Spleen (tissue), 11 donors: ENCODE measurements around the gene TBL3. TPM values are rescaled to one million over a fixed set of nuclear protein-coding genes. Genes with fewer than 3 reads are reported as not detected.

Experiments
- DNase-seq: peaks from one replicate; pipeline ENCODE4 v3.0.0-alpha.2; 2020
- H3K27ac ChIP-seq, 8 donors: fragments of 200-600 bp; sonication (generic) in 7 of 8; 1 replicate in 4 of 8; 2 replicates in 4 of 8; pipeline versions ENCODE4 v1.5.0 to v1.8.0; 2016 to 2021; ENCODE audit warnings: inconsistent platforms in 4 of 8, mild to moderate bottlenecking in 4 of 8, moderate library complexity in 1 of 8
- H3K27me3 ChIP-seq, 7 donors: fragments of 200-600 bp; sonication (generic) in 6 of 7; replicated peaks in 1 of 7; 1 replicate in 4 of 7; 2 replicates in 3 of 7; pipeline versions ENCODE4 v1.5.0 to v1.8.0; 2016 to 2021; ENCODE audit warnings: inconsistent platforms in 3 of 7, mild to moderate bottlenecking in 1 of 7
- H3K36me3 ChIP-seq, 6 donors: fragments of 200-600 bp; sonication (generic) in 5 of 6; 1 replicate in 4 of 6; 2 replicates in 2 of 6; pipeline versions ENCODE4 v1.5.0 to v1.8.0; 2016 to 2021; ENCODE audit warnings: inconsistent platforms in 2 of 6
- H3K4me1 ChIP-seq, 6 donors: fragments of 200-600 bp; sonication (generic) in 5 of 6; 1 replicate in 3 of 6; 2 replicates in 3 of 6; pipeline versions ENCODE4 v1.5.0 to v1.8.0; 2016 to 2021; ENCODE audit warnings: inconsistent platforms in 3 of 6
- H3K4me3 ChIP-seq, 8 donors: fragments of 200-600 bp; sonication (generic) in 7 of 8; 1 replicate in 4 of 8; 2 replicates in 4 of 8; pipeline versions ENCODE4 v1.5.0 to v1.8.0; 2016 to 2021; ENCODE audit warnings: inconsistent platforms in 4 of 8, mild to moderate bottlenecking in 4 of 8, moderate library complexity in 2 of 8
- H3K9me3 ChIP-seq, 8 donors: fragments of 200-600 bp; sonication (generic) in 7 of 8; 1 replicate in 4 of 8; 2 replicates in 4 of 8; pipeline versions ENCODE4 v1.5.0 to v1.8.0; 2016 to 2021; ENCODE audit warnings: inconsistent platforms in 4 of 8
- CTCF ChIP-seq, 11 experiments: fragments of 200-600 bp in 7 of 11; fragments of 450-650 bp in 4 of 11; sonication (generic) in 4 of 11; IDR thresholded peaks in 8 of 11; conservative IDR thresholded peaks in 3 of 11; 1 replicate in 7 of 11; 2 replicates in 4 of 11; pipeline versions ENCODE4 v1.4.0 to v1.8.0; 2016 to 2021; ENCODE audit warnings: antibody characterized with exemption in 11 of 11, inconsistent platforms in 4 of 11, mild to moderate bottlenecking in 1 of 11
- POLR2A ChIP-seq, 3 donors: fragments of 450-650 bp; IDR thresholded peaks; one replicate each; pipeline ENCODE4 v1.5.1; 2017; ENCODE audit warnings: antibody characterized with exemption in 3 of 3, mild to moderate bottlenecking in 1 of 3
- POLR2AphosphoS5 ChIP-seq, 3 donors: sonication (generic); formaldehyde crosslinking; IDR thresholded peaks; one replicate each; pipeline ENCODE4 v1.5.1; 2017; ENCODE audit warnings: antibody characterized with exemption in 3 of 3
- WGBS, 5 donors: extraction: QIAGEN DNeasy Blood & Tissue Kit in 3 of 5; methylation state at CpG; one replicate each; pipeline versions ENCODE4 v1.1.5 to v1.1.7; 2013 to 2018; 5-methylcytosine and 5-hydroxymethylcytosine counted together
- intact Hi-C: fragments of 100-400 bp; cut with DNase I; formaldehyde crosslinking; loops from one replicate; pipeline ENCODE4 v1.15.0; 2023; ENCODE audit warnings: low total_unique reads
- polyA plus RNA-seq, 3 donors: library from polyadenylated mRNA; stranded (reverse); fragments of 200-250 nt; gene quantifications; one replicate each; pipeline ENCODE4 v1.2.1, GENCODE V29; 2013
- total RNA-seq, 7 donors: library from RNA; depleted of rRNA in 3 of 7; stranded (reverse); fragments of >200 nt in 3 of 7; fragmentation: NEBNext Ultra II Directional in 4 of 7; extraction: Animal tissue kit (Norgen Biotek cat#: 25700) in 4 of 7; gene quantifications; one replicate each; pipeline versions ENCODE4 v1.1.0 to v1.2.1, GENCODE V29; 2016 to 2021
- donor health status: healthy with polysubstance abuse.
- donor health status: DM: no; HTN: no; CAD: no; lungs with moderate emphysema.
- donor health status: DM: no; HTN: no; CAD: no.
- donor health status: Bipolar disorder and iron deficiency.
- donor health status: healthy.
- donor health status: DM: no; HTN: no; CAD: no.
- donor health status: DM: yes; HTN: yes; CAD: no.

Gene TBL3
- total and polyA plus RNA-seq, 10 donors, result 20.6 to 54.2 (median 29.3) TPM

- Histone ChIP-seq H3K27me3 (peaks cover 3 to 58% (median 29%) of the 10 kb centered on the region in 7 donors), H3K27ac (peak overlapping the region; percentile 55 to 87 (median 82))
- WGBS, 5 donors, result 14 to 44% (median 15%) methylated on average over 19 to 58 of the region's 58 CpGs
Measured at GRCh38 chr16:1984347-1985225, 12.7 kb downstream of the TBL3 start.

GRCh38 chr16:1985466-1986150 is 13.8 kb downstream of the TBL3 start:
- DNase-seq, result no peak
- Histone ChIP-seq H3K36me3 (peaks cover 0 to 23% (median 15%) of the 10 kb centered on the region in 6 donors), H3K4me3 (peak overlapping the region in 1 of 8 donors; percentile 94), H3K27ac (no peak overlapping the region), H3K4me1 (peaks cover 19 to 50% (median 35%) of the 10 kb centered on the region in 6 donors), H3K27me3 (peaks cover 0 to 58% (median 25%) of the 10 kb centered on the region in 7 donors), H3K9me3 (no peaks in the 10 kb centered on the region)
- no peak for TF ChIP-seq POLR2AphosphoS5 (IDR thresholded peaks at IDR 0.05)
- TF ChIP-seq CTCF (IDR thresholded peaks at IDR 0.05 in 8 of 11, conservative IDR thresholded peaks at IDR 0.05 in 3 of 11), result no peak
- TF ChIP-seq POLR2A (IDR thresholded peaks at IDR 0.05), result no peak
- intact Hi-C loops, result no loop called here
- WGBS, 5 donors, result 95 to 97% (median 96%) methylated on average over 11 to 14 of the region's 14 CpGs

More at GRCh38 chr16:1984347-1985225, 12.7 kb downstream of the TBL3 start:
- DNase-seq, result no peak
- no peak for TF ChIP-seq CTCF (IDR thresholded peaks at IDR 0.05 in 8 of 11, conservative IDR thresholded peaks at IDR 0.05 in 3 of 11)
- TF ChIP-seq POLR2AphosphoS5 (IDR thresholded peaks at IDR 0.05), result no peak
- TF ChIP-seq POLR2A (IDR thresholded peaks at IDR 0.05), result no peak
- intact Hi-C loops, result no loop called here
- Histone ChIP-seq H3K4me3 (peak overlapping the region; percentile 76 to 94 (median 88)), H3K36me3 (peaks cover 0 to 24% (median 16%) of the 10 kb centered on the region in 6 donors), H3K4me1 (peaks cover 16 to 51% (median 32%) of the 10 kb centered on the region in 6 donors), H3K9me3 (no peaks in the 10 kb centered on the region)

- 84 to 94% (median 90%) methylated on average over 6 to 10 of the region's 10 CpGs for WGBS, 5 donors
- H3K9me3 ChIP-seq, result no peaks in the 10 kb centered on the region
- DNase-seq, result no peak
- intact Hi-C loops, result no loop called here
- TF ChIP-seq POLR2AphosphoS5 (IDR thresholded peaks at IDR 0.05), result peak in 1 of 3 donors; percentile 18
- no peak for TF ChIP-seq CTCF (IDR thresholded peaks at IDR 0.05 in 8 of 11, conservative IDR thresholded peaks at IDR 0.05 in 3 of 11)
- peaks cover 0 to 55% (median 23%) of the 10 kb centered on the region in 7 donors for H3K27me3 ChIP-seq
- H3K27ac ChIP-seq, result no peak overlapping the region
- H3K4me3 ChIP-seq, result no peak overlapping the region
- peaks cover 0 to 23% (median 15%) of the 10 kb centered on the region in 6 donors for H3K36me3 ChIP-seq
- H3K4me1 ChIP-seq, result peaks cover 26 to 65% (median 50%) of the 10 kb centered on the region in 6 donors
Measured at GRCh38 chr16:1987198-1987597, 15.3 kb downstream of the TBL3 start.
